ENCODE measurements around the gene ZRANB3. TPM values are rescaled to one million over a fixed set of nuclear protein-coding genes. Genes with fewer than 3 reads are reported as not detected.

Gene ZRANB3
- total RNA-seq, 1 experiment from 2014 or later = 12.0 TPM

GRCh38 chr2:135317375-135317774 is 213.6 kb downstream of the ZRANB3 start:
- Histone ChIP-seq H3K79me2 (ENCODE audit: insufficient read depth, low read length) (no peaks in the 10 kb centered on the region), H3K27me3 (ENCODE audit: insufficient read depth, low read length) (no peaks in the 10 kb centered on the region), H3K9me3 (ENCODE audit: control insufficient read depth in 1 of 2, insufficient read depth in 1 of 2, low read depth in 1 of 2, low read length in 2 of 2) (no peaks in the 10 kb centered on the region), H4K20me1 (ENCODE audit: insufficient read depth) (no peaks in the 10 kb centered on the region), H3K4me2 (ENCODE audit: low read length) (no peak overlapping the region), H3K4me1 (ENCODE audit: control insufficient read depth in 1 of 2, insufficient read depth in 2 of 2, low read length in 2 of 2) (no peaks in the 10 kb centered on the region), H3K9ac (ENCODE audit: low read length) (no peak overlapping the region), H3K27ac (ENCODE audit: low read depth, low read length) (no peak overlapping the region), H3K36me3 (ENCODE audit: control insufficient read depth in 1 of 2, insufficient read depth in 2 of 2, low read length in 2 of 2) (no peaks in the 10 kb centered on the region), H3K4me3 (replicated peaks in 1 of 2; ENCODE audit: low read depth in 1 of 2, low read length in 2 of 2) (no peak overlapping the region), H3K9me2 (ENCODE audit: insufficient read depth) (peaks cover 3% of the 10 kb centered on the region; the same call in 1 of the 2 replicates), H2AFZ (ENCODE audit: low read depth, low read length, poor library complexity, severe bottlenecking) (no peak overlapping the region)
- ATAC-seq (no peak), DNase-seq (ENCODE audit: low read depth, low spot score) (no peak)
- ChIA-PET POLR2A (no interaction called here), CTCF (no interaction called here), RAD21 (ENCODE audit: low non-redundant PET in 1 of 2, low total read pairs in 2 of 2, uncharacterized antibody in 2 of 2, unreplicated experiment in 2 of 2) (no interaction called here)
- no peak for TF ChIP-seq CBX3 (IDR thresholded peaks at IDR 0.05; ENCODE audit: low read depth)
- TF ChIP-seq JUND (IDR thresholded peaks at IDR 0.05) = no peak
- TF ChIP-seq EZH2phosphoT487 (IDR thresholded peaks at IDR 0.05; ENCODE audit: borderline replicate concordance) = no peak
- TF ChIP-seq ZNF274 (IDR thresholded peaks at IDR 0.05; ENCODE audit: low read depth, low read length) = no peak
- no peak for TF ChIP-seq POLR2AphosphoS5 (IDR thresholded peaks at IDR 0.05; ENCODE audit: low read depth, low read length)
- no peak for TF ChIP-seq SRF (IDR thresholded peaks at IDR 0.05; ENCODE audit: low read depth)
- no peak for TF ChIP-seq RAD21 (IDR thresholded peaks at IDR 0.05; ENCODE audit: low read depth)
- TF ChIP-seq ATF3 (IDR thresholded peaks at IDR 0.05) = no peak
- no peak for TF ChIP-seq SIN3A (IDR thresholded peaks at IDR 0.05; ENCODE audit: low read depth)
- no peak for TF ChIP-seq EGR1 (IDR thresholded peaks at IDR 0.05; ENCODE audit: low read depth)
- no peak for TF ChIP-seq ZFX (IDR thresholded peaks at IDR 0.05)
- TF ChIP-seq SP1 (IDR thresholded peaks at IDR 0.05; ENCODE audit: low read depth) = no peak
- TF ChIP-seq YY1 (IDR thresholded peaks at IDR 0.05; ENCODE audit: extremely low read depth, insufficient replicate concordance, low read depth, low read length) = no peak
- no peak for TF ChIP-seq ZBTB33 (IDR thresholded peaks at IDR 0.05; ENCODE audit: extremely low read depth, insufficient replicate concordance, low read length)
- TF ChIP-seq FOSL1 (IDR thresholded peaks at IDR 0.05; ENCODE audit: low read depth) = no peak
- TF ChIP-seq ELF1 (IDR thresholded peaks at IDR 0.05; ENCODE audit: borderline replicate concordance, low read depth) = no peak
- no TSS peak for BruUV-seq (replicated peaks)
- intact Hi-C loops (cut with micrococcal nuclease) = no loop called here

All from HCT116 (cell line).